CD4-positive, alpha-beta T cell treated with Interleukin-2 at 100 ng/mL for 4 hours (primary cell): ENCODE data around the gene FBXL2.
"Not testable (repeated sequence)": the region's sequence is repeated elsewhere in the genome, so short reads cannot be mapped to it uniquely, and the experiment has no call there.

Experiments
- DNase-seq: peaks from one replicate; pipeline ENCODE4 v3.0.0-alpha.2; 2020; ENCODE audit warnings: low spot score

FBXL2 gene

DNA sequence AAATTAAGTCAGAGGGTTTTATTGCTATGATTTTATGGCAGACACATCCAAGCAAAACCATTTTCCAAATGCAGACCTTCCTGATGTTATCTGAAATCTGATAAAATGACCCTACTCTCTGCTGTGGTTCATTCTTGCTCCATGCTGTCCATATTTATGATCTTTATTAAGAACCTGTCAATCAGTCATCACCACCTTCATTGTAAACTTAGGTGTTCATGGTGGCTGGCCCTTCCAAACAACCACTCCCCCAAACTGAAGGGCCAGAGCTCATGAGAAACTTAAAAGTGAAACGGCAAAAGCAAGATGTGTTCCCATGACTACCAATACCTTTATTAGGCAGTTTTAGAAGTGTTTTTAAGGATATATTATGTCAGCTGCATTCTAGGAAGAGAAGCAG, 109.4 kb downstream of the FBXL2 start:
- no peak for DNase-seq

DNA sequence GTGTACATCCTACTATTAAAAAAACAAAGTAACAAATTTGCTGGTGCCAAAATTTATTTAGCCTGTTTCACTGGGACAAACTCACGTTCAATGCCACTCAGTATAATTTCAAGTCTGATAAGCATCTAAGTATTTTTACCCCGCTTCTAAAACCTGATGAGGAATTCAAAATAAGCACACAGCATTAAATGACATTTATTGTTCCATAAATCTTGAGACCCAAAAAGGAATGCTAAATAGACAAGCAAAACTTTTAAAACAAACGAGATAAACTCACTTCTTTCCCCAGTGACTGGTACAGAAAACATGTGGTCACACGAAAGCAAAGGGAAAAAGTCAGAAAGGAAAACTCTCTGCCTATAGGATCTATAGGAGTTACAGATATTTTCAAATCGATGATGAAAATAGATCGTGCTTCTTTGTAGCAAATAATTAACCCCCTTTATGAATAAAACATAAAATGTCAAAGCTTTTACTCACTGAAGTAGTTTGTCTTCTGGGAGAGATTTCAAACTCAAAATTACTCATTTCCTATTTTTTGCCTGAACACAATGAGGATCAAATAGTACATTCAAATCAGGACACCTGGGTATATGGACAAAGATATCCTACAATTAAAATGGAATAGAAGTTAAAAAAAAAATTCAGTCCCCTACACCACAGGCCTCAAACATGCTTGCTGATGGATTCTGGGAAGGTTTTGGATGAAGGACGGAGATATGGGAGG, 111.3 kb downstream of the FBXL2 start:
- no peak for DNase-seq

DNA sequence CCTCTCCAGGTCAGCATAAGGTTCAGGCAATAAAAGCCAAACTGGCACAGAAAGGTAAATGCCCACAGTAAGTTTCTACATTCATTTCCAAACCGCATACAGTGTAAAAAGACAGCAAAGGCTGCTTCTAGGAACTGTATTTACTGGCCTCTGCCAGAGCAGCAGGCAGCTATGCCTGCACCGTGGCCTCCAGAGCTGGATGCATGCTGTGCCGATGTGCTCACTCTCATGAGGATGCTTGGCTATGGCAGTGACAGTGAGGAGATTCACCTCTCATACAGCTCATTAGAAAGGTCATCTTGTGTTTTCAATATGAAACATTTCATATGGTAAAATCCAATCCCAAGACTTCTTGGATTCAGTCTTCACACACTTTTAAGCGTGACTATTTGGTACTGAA, 112.7 kb downstream of the FBXL2 start:
- no peak for DNase-seq

DNA sequence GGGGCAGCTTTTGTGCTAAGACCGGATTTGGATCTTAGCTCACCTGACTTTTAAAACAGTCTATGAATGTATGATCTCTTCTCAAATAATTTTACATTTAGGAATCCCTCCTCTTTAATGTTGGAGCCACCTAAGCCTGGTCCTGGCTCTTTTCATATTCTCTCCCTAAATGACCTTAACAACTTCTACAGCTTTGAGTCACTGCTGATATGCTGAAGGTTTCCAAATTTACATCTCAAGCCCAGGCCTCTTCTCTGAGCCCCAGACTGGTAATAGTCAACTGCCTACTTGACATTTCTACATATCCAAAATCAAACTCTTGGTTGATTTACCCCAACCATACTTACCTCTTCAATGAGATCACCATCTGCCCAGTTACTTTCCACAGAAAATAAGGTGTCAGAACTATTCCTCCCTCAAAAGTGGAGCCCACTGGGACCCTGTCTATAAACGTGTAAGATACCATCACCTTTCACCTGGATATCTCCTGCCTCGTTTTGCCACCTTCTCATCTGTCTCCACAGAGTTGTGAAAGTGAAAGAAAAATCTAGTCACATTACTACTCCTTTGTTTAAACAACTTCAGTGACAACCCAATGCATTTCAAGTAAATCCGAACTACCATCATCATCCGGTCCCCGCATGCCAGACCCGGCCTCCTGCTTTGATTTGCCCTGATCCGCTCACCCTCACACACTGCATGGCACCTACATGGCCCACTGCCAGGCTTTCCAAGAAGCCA, 114.2 kb downstream of the FBXL2 start:
- no peak for DNase-seq

DNA sequence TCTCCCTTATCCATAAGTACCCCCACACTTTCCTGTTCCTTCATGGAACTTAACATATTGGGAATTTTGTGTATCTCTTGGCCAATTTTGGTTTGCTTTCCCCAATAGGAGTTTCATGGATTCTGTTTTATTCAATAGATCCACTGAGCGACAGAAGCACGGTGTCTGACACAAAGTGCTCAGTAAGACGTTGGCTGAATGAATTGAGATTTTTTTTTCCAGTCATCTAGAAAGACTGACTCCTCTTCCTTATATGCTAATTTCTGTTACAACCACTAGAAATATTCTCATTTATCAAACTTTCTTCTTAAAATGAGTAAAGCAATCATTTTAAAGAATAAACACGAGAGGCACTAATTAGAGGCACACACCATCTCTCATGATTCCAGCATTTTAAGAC, 114.9 kb downstream of the FBXL2 start:
- no peak for DNase-seq

DNA sequence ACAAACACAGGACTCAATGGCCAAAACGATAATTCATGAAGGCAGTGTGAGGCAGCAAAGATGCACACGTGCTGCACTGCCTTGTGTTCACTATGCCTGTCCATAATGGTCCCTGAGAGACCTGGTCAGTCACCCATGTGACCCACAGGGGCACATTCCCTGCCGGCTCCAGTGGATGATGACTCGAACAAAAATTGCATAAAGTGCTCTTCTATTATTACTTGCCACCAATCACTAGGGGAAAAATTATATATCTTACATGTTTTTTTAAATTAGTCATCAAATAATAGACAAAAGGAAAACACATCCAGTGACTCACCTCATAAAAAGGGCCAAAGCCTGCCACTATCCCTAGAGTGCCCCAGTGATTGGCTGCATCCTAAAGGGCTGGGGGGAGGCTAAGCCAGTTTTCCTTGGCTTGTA, 115.5 kb downstream of the FBXL2 start:
- DNase-seq = no peak

DNA sequence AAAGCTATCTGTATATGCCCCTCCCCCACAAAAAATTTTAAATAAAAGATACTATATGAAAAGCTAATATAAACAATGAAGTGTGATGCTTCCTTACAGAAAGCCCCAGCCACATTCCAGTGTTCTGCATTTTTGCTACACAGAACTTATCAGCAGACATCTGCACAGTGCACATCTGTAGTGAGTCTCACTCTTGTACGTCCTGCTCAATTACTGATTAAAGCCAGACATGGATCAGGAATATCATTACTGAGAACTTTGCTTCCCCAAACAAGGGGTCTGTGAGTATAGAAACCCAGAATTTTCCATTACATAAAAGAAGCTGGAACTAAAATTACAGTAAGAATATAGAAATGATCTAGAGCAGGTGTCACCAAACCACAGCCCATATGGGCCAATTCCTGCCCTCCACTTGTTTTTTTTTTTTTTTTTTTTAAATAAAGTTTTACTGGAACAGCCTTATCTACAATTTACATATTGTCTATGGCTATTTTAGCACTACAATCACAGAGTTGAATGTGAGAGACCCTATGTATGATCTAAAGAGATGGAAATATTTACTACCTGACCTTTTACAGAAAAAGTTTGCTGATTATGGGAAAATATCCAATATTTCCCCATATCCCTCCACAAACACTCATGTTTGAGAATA, 117.3 kb downstream of the FBXL2 start:
- DNase-seq = no peak

DNA sequence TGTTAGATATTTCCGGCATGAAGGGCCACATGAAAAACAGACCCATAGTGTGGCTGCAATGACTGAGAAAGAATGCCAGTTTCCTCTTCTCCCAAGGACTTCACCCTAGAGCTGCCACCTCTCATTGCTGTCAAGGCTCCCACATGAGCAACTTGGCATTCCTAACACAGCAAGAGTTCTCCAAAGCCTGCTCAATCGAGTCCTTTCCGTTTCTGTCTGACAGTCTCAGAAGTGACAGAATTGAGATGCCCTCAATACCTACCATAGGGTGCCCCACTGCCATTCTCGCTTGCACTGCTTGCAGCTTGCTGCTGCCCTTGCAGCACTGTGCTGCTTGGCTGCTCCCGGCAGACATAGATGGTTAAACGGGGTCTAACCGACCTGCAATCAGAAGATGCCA, 118.7 kb downstream of the FBXL2 start:
- DNase-seq = no peak

DNA sequence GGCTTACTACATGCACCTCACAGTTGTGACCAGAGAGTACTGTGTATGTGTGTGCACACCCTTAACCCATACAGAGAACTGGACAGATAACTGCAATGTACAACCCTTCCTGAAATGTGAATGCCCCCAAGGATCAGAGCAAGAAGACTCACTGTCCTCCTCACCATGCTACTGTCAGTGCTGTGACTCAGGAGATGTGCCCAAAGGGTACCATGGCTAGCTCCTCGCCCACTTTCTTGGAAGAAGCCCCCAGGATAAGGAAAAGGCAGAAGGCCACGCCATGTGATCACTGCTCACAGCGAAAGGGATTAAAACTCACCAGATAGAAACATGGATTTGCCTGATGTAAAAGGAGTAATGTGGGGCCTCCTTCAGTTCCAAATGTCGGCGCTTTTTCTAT, 121.2 kb downstream of the FBXL2 start:
- DNase-seq = no peak

DNA sequence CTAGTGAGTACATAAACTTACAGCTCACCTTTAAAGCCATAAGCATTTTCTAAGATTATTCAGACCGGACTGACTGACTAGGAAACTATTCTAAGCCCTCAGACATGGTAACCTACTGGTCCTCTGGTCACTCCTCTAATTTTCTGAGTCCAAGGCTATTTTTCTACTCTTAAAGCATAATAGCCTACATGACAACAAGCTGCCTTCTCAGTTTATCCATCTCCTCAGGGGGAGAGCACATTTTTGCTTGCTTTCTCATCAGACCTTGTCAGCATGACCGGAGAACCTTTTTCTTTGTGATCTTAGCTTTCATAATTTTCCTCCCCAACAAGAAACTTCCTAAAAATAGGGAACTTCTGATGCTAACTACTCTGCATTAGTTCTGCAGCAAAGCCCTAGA, 124.5 kb downstream of the FBXL2 start:
- DNase-seq = no peak

DNA sequence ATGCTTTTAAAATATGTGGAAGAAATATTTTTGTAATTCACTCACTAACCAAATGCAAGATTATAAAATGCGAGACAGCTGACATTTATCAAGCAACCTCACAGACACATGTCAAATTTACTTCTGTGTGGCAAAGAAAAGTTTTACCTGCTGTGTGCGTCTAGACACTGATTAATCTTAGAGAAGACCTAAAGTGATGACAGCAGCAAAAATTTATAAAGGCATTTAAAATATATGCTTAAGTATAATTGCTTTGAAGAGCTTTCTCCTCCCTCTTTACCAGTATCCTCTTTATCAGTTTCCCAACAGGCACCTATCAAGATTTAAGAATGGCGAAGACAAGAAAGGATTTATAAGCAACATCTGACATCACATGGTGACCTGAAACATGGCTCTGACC, 125.7 kb downstream of the FBXL2 start:
- no peak for DNase-seq

DNA sequence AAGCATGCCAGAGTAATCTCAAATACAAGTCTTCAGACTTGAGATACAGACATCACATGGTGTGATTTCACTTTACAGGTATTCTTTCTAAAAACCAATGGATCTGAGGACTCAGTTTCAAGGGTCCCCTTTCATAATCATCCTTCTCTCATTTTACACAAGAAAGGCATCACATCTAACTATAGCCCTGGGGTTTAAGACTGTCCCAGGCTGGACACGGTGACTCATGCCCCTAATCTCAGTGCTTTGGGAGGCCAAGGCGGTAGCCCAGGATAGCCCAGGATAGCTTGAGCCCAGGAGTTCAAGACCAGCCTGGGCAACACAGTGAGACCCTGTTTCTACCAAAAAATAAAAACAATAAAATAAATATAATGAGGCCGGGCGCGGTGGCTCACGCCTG, 126.5 kb downstream of the FBXL2 start:
- DNase-seq = no peak

DNA sequence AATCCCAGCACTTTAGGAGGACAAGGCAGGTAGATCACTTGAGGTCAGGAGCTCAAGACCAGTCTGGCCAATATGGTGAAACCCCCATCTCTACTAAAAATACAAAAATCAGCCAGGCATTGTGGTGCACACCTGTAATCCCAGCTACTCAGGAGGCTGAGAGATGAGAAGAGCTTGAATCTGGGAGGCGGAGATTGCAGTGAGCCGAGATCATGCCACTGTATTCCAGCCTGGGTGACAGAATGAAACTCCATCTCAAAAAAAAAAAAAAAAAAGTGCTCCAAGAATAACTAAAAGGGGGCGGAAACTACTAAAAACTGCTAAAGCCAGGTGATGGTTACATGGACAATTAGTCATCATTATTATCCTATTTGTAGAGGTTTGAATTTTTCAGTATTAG, 133.6 kb downstream of the FBXL2 start:
- not testable (repeated sequence) for DNase-seq

DNA sequence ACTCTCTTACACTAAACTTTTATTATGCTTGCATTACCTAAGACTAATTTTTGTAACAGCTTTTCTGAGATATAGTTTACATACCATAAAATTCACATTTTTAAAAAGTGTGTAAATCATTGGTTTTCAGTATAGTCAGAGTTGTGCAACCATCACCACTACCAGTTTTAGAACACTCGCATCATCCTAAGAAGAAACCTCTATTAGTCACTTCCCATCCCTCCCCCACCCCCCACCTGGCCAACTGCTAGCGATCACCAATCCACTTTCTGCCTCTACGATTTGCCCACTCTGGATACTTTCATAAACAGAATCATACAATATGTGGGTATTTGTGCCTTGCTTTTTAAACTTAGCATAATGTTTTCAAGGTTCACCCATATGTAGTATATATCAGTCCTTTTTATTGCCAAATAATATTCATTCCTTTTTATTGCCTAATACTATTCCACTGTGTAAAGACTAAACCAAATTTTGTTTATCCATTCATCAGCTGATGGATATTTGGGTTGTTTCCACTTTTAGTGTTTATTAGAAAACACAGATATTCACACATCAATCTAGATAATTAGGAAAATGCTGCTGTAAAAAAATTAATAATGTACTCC, 139.9 kb downstream of the FBXL2 start:
- no peak for DNase-seq

DNA sequence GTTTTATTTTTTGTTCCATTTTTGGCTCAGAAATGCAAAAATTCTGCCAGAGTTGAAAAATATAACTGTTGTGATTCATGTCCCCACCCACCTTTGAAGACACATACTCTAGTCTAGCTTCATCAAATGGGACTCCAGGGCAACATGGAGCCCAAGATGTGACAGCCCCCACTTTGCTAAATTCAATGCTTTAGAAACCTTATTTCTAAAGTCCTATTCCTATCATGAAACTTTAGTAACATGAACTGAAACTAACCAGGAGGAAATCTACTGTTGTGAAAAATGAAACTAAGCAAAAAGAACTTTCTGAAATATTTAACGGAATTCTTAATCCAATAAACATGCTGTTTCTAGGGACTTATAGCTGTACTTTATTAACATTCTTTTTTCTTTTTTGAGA, 142.7 kb downstream of the FBXL2 start:
- no peak for DNase-seq

DNA sequence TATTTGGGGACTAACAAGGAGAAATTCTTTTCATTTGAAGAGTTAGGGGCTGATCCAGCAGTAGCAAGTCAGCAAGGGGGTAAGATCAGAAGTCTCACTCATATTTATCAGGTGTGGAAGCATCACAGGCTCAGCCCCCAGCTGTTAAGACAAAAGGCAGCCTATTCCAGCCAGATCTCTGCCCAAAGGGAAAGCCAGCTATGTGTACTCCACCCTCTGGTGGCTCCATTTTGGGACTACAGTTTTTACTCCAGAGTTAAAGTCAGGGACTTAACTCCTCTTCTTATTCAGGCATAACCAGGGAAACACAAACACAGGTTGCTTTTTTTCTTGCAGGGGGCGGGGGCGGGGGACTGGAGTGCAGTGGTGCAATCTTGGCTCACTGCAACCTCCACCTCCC, 143.7 kb downstream of the FBXL2 start:
- DNase-seq = no peak

DNA sequence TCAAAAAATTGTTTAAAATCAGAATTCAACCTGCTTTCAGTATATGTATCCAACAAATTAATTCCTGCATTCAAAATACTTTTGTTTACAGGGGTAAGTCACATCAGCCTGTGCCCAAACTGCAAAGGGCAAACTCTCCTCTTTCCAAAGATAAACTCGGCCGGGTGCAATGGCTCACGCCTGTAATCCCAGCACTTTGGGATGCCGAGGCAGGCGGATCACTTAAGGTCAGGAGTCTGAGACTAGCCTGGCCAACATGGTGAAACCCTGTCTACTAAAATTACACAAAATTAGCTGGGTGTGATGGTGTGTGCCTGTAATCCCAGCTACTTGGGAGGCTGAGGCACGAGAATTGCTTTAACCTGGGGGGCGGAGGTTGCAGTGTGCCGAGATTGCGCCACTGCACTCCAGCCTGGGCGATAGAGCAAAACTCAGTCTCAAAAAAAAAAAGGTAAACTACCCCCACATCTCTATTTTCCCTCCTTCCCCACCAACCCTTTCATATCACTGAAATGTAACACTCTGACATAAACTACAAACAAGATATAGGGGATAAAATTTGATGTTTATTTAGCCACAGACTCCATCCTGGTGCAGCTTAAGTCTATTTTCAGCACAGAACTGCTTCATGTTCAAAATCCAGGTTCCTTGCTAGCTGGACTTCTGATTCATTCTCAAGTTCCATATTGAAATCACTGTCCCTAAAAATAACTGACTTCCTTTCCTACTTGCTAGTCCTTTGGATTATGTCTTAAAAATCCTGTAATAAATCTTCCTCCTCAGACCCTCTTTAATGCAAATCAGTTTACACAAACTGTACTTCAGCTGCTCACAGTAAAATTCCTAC, 147.6 kb downstream of the FBXL2 start:
- no peak for DNase-seq

DNA sequence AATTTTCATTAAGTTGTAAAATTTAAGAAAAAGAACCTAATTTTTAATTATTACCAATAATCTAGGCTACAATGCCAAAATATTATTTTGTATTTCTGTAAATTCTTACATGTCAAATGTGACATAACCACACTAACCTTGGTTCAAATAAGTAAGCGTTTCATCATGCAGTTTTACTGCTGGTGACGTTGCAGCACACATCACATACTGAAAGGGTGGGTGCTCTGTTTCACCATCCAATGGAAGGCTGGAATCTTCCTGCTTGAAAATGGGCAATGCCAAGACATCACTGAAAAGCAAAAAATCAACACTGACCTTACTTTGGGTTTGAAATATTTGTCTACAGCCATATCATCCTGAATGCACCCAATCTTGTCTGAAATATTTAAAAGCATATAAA, 148.2 kb downstream of the FBXL2 start:
- DNase-seq = no peak

DNA sequence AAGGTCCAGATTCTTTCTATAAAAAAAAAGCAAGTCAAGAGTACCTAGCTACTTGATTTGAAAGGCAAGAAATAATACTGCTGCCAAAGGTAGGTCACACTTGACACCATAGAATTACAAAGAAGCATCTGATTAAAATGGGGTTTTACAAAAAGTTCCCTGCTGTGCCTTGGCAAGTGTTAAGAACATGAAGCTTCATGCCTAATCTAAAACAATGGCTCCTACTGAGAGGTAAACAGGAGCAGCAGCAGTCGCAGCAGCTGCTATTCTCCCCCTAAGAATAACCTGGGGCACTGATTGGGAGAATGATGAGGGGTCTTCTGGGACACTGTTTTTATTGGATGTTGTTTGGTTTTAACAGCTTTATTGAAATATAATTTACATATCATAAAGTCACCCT, 148.8 kb downstream of the FBXL2 start:
- DNase-seq = no peak

DNA sequence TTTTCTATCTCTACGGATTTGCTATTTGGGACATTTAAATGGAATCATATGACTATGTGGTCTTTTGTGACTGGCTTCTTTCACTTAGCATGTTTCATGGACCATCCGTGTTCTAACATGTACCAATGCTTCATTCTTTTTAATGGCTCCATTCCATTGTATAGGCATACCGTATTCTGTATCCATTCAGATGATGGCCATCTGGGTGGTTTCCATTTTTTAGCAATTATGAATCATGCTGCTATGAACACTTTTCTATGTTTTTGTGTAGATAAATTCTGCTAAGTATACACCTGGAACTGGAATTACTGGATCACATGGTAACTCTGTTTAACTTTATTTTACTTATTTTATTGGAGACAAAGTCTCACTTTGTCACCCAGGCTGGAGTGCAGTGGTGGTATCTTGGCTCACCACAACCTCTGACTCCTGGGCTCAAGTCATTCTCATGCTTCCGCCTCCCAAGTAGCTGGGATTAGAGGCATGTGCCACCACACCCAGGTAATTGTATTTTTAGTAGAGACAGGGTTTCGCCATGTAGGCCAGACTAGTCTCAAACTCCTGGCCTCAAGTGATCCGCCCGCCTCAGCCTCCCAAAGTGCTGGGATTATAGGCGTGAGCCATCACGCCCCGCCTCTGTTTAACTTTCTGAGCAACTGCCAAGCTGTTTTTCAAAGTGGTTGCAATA, 149.5 kb downstream of the FBXL2 start:
- DNase-seq = no peak

DNA sequence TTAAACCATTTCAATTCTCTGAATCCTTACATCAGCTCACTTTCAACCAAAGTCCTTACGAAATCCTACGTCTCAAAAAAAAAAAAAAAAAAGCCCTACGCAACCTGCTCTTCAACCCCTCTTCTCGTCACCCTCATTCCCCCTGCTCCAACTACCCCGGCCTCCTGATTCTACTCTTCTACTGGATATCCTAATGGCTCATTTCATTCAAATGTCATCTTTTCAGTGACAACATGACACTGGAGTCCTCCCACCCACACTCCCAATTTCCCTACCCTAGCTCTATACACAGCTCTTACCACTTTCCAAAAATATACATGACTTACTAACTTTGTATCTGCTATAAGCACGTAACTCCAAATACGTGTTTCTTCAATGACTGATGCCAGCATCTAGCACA, 151.5 kb downstream of the FBXL2 start:
- DNase-seq = no peak
